Smooth muscle cell of the brain vasculature (primary cell): ENCODE results near the gene RELB.

Experiments
- DNase-seq: peaks from one replicate; pipeline ENCODE4 v3.0.0-alpha.2; 2012; ENCODE audit warnings: low read depth, low spot score

RELB gene

GRCh38 chr19:45079063-45079910 lies 78.0 kb downstream of the RELB start, which contains the start of gene GEMIN7:
Gene GEMIN7, plus strand, starts transcription at chr19:45079260. Its CDS starts 10,855 bp downstream, at chr19:45090115.
- no peak for DNase-seq

GRCh38 chr19:45079911-45080370 lies 78.7 kb downstream of the RELB start:
- DNase-seq = no peak

DNA sequence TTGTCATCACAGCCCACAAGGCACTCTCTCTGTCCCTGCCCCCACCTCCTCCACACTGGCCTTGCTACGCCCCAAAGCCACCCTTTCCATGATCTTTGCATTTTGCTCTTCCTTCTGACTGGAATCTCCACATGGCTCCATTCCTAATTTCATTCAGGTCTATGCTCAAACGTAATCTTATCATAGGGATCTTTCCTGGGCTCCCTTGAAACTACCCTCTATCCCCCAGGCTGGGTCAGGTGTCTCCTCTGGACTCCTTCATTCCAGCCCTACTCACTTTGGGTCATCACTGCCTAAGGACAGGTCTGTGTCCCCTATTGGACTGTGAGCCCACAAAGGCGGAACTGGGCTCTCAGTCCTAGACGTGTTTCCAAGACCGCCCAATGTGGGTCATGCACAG lies 80.9 kb downstream of the RELB start:
- no peak for DNase-seq

DNA sequence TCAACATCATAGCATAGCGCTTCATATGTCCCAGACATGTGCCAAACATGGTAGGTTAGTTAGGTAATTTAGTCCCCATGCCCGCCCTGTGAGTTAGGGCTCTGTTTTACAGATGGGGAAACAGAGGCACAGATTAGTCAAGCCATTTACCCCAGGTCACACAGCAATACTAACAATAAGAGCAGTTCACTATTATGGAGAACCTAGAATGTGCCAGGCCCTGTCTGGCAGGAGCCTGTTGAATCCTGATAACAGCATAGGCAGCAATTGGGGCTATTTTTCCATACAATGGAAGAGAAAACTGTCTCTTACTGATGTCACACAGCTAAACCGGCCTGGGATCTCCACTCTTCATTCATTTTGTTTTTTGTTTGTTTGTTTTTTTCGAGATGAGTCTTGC lies 85.2 kb downstream of the RELB start:
- no peak for DNase-seq

- DNase-seq = no peak
These were observed 86.3 kb downstream of the RELB start for GRCh38 chr19:45087531-45087930.
